Measurements from ENCODE around the gene TNFRSF25.

DNA sequence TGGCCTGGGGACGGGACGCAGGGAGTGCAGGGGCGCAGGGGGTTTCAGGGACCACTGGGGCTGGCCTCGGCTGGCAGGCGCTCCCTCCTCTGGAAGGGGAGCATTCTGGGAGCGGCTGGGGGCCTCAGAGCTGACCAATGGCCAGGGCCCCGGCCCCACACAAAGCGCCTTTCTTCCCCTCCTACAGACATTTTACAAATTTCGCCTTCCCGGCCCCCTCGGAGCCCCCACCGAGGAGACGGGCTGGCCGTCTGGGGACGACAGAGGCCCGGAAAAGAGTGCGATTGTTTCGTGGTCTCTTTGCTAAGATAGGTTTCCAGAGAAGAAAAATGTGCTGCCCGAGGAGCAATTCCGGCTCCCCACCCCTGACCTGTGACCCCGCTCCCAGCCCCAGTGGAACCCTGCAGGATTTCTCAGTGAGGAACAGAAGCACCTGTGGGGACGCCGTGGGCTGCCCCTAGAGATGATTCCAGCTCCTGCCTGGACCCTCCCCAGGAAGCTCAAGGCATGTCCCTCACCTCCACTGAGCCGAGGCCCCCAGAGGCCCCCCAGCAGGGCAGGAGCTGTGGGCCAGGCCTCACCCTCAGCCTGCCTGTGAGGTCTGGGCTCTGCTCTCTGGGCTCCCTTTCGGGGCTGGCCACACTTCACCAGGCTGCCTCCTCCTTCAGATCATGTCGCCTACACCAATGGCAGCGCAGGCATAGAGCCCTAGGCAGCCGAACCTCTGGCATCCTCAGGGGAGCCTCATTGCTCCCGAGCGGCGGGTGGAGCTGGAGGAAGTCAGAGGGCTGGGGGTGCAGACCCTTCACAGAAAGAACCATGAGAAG lies 40.5 kb upstream of the TNFRSF25 start:
- TF ChIP-seq, protein P1, sequence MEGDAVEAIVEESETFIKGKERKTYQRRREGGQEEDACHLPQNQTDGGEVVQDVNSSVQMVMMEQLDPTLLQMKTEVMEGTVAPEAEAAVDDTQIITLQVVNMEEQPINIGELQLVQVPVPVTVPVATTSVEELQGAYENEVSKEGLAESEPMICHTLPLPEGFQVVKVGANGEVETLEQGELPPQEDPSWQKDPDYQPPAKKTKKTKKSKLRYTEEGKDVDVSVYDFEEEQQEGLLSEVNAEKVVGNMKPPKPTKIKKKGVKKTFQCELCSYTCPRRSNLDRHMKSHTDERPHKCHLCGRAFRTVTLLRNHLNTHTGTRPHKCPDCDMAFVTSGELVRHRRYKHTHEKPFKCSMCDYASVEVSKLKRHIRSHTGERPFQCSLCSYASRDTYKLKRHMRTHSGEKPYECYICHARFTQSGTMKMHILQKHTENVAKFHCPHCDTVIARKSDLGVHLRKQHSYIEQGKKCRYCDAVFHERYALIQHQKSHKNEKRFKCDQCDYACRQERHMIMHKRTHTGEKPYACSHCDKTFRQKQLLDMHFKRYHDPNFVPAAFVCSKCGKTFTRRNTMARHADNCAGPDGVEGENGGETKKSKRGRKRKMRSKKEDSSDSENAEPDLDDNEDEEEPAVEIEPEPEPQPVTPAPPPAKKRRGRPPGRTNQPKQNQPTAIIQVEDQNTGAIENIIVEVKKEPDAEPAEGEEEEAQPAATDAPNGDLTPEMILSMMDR (IDR thresholded peaks at IDR 0.05), result no peak
- no peak for TF ChIP-seq POLR2A (IDR thresholded peaks at IDR 0.05)
